C4-2B (cell line): ENCODE results near the gene ANO10.

Experiments
- CTCF ChIP-seq: fragments of 450-650 bp; conservative IDR thresholded peaks from 2 replicates; pipeline ENCODE4 v1.5.1; 2017; ENCODE audit warnings: mild to moderate bottlenecking
- ZFX ChIP-seq: fragments of 450-650 bp; IDR thresholded peaks from 2 replicates; pipeline ENCODE4 v1.6.1; 2017

GRCh38 chr3:43365601-43366305, 256.1 kb downstream of the ANO10 start:
- TF ChIP-seq CTCF (no peak), ZFX (no peak)
